SK-N-MC (cell line): Measurements from ENCODE around the gene CIAO2B.

Experiments used
- EZH2 ChIP-seq: fragments of 200-600 bp; sonication (generic); IDR thresholded peaks from one replicate; pipeline ENCODE4 v1.6.1; 2017; ENCODE audit warnings: antibody characterized with exemption
- POLR2AphosphoS5 ChIP-seq: IDR thresholded peaks from 2 replicates; pipeline ENCODE4 v1.6.1; 2012; ENCODE audit warnings: mild to moderate bottlenecking, low read depth, low read length, borderline replicate concordance

DNA sequence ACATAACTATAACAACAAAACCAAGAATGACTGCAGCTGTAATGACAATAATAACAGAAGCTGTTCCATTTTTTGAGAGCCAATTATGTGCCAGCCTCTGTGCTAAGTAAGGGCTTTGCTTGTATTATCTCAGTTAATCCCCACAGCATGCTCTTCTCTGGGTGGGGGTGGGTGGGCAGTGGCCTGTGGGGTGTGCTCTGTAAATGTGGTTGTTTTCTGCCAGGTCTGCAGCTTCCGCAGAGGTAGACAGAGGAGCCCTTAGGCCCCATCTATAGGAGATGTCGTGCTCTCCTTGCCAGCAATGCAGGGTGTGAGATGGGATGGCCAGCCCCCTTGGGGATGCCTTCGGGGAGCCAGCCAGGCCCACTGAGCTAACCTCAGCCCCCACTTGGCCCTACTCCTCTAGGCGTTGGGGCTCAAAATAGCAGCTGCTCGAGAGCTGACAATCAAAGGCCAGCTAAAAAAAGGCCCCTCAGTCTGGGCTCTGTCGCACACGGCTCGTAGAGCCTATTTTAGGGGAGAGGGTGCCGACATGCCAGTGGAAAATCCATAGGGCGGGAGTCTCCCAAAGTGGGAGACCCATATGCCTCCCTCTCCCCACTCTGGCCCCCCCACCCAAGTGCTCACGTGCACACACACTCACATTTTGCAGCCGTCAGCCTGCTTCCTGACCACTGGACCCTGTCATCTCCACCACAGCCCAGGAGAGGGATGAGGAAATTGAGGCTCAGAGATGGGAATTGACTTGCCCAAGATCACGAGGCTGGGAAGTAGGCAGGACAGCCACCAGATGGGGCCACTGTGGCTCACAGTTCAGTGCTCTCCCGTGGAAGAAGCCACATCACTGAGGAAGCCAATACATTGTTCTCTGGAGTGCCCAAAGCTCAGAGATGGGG lies 31.3 kb downstream of the CIAO2B start:
- no peak for TF ChIP-seq EZH2
- TF ChIP-seq POLR2AphosphoS5, result no peak
